Measurements from ENCODE around the gene IDE.

DNA sequence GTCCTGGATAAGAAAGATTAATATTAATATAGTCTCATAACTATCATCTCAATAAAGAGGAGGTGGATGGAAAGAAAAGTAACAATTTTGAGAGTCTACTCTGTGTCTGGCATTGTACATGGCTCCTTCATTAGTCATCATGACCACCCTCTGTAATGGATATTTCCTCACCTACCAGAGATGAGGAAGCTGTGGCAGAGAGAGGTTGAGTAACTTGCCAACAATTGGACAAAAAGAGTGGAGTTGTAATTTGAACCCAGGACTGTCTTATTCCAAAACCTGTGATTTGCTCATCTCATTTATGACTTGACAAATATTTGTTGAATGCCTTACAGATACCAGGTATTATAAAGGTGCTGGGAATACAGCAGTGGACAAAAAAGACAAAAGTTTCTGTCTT lies 2.1 kb upstream of the IDE start:
- TF ChIP-seq, protein P1, sequence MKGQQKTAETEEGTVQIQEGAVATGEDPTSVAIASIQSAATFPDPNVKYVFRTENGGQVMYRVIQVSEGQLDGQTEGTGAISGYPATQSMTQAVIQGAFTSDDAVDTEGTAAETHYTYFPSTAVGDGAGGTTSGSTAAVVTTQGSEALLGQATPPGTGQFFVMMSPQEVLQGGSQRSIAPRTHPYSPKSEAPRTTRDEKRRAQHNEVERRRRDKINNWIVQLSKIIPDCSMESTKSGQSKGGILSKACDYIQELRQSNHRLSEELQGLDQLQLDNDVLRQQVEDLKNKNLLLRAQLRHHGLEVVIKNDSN (IDR thresholded peaks at IDR 0.05) = no peak
- TF ChIP-seq MAX (IDR thresholded peaks at IDR 0.05) = no peak
- no peak for TF ChIP-seq EP300 (IDR thresholded peaks at IDR 0.05; ENCODE audit: borderline replicate concordance)

Measured in Ishikawa (cell line).